ENCODE results near the gene TRHDE. TPM values are rescaled to one million over a fixed set of nuclear protein-coding genes. Genes with fewer than 3 reads are reported as not detected.

TRHDE gene, protein sequence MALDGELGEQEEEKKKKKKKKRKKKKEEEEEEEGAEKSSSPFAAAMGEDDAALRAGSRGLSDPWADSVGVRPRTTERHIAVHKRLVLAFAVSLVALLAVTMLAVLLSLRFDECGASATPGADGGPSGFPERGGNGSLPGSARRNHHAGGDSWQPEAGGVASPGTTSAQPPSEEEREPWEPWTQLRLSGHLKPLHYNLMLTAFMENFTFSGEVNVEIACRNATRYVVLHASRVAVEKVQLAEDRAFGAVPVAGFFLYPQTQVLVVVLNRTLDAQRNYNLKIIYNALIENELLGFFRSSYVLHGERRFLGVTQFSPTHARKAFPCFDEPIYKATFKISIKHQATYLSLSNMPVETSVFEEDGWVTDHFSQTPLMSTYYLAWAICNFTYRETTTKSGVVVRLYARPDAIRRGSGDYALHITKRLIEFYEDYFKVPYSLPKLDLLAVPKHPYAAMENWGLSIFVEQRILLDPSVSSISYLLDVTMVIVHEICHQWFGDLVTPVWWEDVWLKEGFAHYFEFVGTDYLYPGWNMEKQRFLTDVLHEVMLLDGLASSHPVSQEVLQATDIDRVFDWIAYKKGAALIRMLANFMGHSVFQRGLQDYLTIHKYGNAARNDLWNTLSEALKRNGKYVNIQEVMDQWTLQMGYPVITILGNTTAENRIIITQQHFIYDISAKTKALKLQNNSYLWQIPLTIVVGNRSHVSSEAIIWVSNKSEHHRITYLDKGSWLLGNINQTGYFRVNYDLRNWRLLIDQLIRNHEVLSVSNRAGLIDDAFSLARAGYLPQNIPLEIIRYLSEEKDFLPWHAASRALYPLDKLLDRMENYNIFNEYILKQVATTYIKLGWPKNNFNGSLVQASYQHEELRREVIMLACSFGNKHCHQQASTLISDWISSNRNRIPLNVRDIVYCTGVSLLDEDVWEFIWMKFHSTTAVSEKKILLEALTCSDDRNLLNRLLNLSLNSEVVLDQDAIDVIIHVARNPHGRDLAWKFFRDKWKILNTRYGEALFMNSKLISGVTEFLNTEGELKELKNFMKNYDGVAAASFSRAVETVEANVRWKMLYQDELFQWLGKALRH
- total RNA-seq (10 to 100 TPM in 5 of 6 donors, 1 to 10 TPM in 1; 8.1 to 30.2 (median 22.7) TPM), polyA plus RNA-seq (1 to 10 TPM; 1.9 to 2.2 TPM)

- H3K4me3 ChIP-seq: peak within 1 kb of the TSS; percentile 57 to 71 (median 62)
- peak; percentile 72 to 89 (median 78) for DNase-seq
- TF ChIP-seq CTCF (IDR thresholded peaks at IDR 0.05): no peak
- peak within 1 kb of the TSS; percentile 77 to 93 (median 80) for H3K27ac ChIP-seq
- intact Hi-C loops (cut with DNase I): no loop called here
- H3K4me1 ChIP-seq: peaks cover 0 to 13% (median 5%) of the 10 kb centered on the region in 3 donors
- H3K27me3 ChIP-seq: no peaks in the 10 kb centered on the region
- peak; percentile 52 to 73 (median 60) for ATAC-seq
- no peak for FAIRE-seq
- H3K36me3 ChIP-seq: no peaks in the 10 kb centered on the region
- H3K9me3 ChIP-seq: no peaks in the 10 kb centered on the region
- 1% methylated on average over 51 to 60 of the region's 60 CpGs for WGBS, 2 donors
Measured at GRCh38 chr12:72272091-72272661, at the start of gene TRHDE. Gene TRHDE (plus strand): TSS chr12:72272370. CDS start chr12:72272644, 274 bp downstream.

- Histone ChIP-seq H3K4me1 (no peaks in the 10 kb centered on the region), H3K27me3 (no peaks in the 10 kb centered on the region), H3K9me3 (no peaks in the 10 kb centered on the region), H3K36me3 (no peaks in the 10 kb centered on the region), H3K4me3 (no peak overlapping the region), H3K27ac (no peak overlapping the region)
- DNase-seq (no peak), ATAC-seq (no peak), FAIRE-seq (no peak)
- 32 to 34% methylated on average over 1 of the region's 1 CpG for WGBS, 2 donors
- intact Hi-C loops (cut with DNase I): no loop called here
- no peak for TF ChIP-seq CTCF (IDR thresholded peaks at IDR 0.05)
Measured at GRCh38 chr12:72226510-72226909, 45.7 kb upstream of the TRHDE start.

DNA sequence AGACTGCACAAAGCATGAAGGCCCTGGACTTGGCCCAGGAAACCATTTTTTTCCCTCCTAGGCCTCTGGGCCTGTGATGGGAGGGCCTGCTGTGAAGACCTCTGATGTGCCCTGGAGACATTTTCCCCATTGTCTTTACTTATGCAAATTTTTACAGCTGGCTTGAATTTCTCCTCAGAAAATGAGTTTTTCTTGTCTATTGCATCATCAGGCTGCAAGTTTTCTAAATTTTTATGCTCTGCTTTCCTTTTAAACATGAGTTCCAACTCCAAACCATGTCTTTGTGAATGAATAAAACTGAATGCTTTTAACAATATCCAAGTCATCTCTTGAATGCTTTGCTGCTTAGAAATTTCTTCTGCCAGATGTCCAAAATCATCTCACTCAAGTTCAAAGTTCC lies 43.7 kb upstream of the TRHDE start:
- no peak for ATAC-seq
- no peak for DNase-seq
- Histone ChIP-seq H3K27ac (no peak overlapping the region), H3K4me3 (no peak overlapping the region), H3K36me3 (no peaks in the 10 kb centered on the region), H3K4me1 (no peaks in the 10 kb centered on the region), H3K27me3 (no peaks in the 10 kb centered on the region), H3K9me3 (no peaks in the 10 kb centered on the region)
- no peak for FAIRE-seq
- intact Hi-C loops (cut with DNase I): no loop called here
- TF ChIP-seq CTCF (IDR thresholded peaks at IDR 0.05): no peak

DNA sequence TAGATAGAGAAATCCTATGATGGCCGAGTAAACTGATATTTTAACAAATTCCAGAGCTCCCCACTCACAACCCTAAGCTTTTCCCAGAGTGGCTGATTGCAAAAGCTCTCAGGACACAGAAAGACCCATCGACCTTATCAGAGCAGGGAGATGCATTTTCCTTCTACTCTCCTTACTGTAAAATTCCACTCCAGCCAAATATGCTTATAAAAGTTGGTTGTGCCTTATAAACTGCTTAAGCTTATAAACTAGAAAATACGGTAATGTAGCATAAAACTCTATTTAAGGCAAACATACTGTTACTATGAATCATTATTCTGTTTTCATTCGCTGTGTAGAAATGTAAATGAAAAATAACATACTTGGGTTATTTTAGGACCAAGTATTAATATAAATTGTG lies 41.6 kb upstream of the TRHDE start:
- no peak for ATAC-seq
- H3K36me3 ChIP-seq: no peaks in the 10 kb centered on the region
- 67 to 75% methylated on average over 4 of the region's 4 CpGs for WGBS, 2 donors
- H3K9me3 ChIP-seq: no peaks in the 10 kb centered on the region
- TF ChIP-seq CTCF (IDR thresholded peaks at IDR 0.05): no peak
- H3K4me3 ChIP-seq: no peak overlapping the region
- no peak overlapping the region for H3K27ac ChIP-seq
- no peak for FAIRE-seq
- no peaks in the 10 kb centered on the region for H3K4me1 ChIP-seq
- H3K27me3 ChIP-seq: no peaks in the 10 kb centered on the region
- intact Hi-C loops (cut with DNase I): no loop called here
- DNase-seq: no peak
